Brain microvascular endothelial cell (primary cell): ENCODE data around the gene LSAMP.

Source experiments
- DNase-seq: peaks from one replicate; pipeline ENCODE4 v3.0.0-alpha.2; 2020
- H3K27ac ChIP-seq: fragments of 250-450 bp; sonication (Bioruptor Pico); 2 replicates; pipeline ENCODE4 v1.5.1; 2020; ENCODE audit warnings: mild to moderate bottlenecking, moderate library complexity
- H3K27me3 ChIP-seq: fragments of 250-450 bp; sonication (Bioruptor Pico); replicated peaks from 2 replicates; pipeline ENCODE4 v1.5.1; 2020; ENCODE audit warnings: mild to moderate bottlenecking
- H3K36me3 ChIP-seq: fragments of 250-450 bp; sonication (Bioruptor Pico); replicated peaks from 2 replicates; pipeline ENCODE4 v1.5.1; 2020; ENCODE audit warnings: mild to moderate bottlenecking
- H3K4me3 ChIP-seq: 2 replicates; pipeline ENCODE4 v1.5.1; 2011; ENCODE audit warnings: low read depth, mild to moderate bottlenecking, control low read depth, low read length, moderate library complexity
- in situ Hi-C: cut with HindIII; loops from 2 replicates; pipeline ENCODE4 v1.10.0; 2017; ENCODE audit warnings: low sequenced_read_pairs, low pct_ligation_motif_present
- TF ChIP-seq, protein P1 (sequence below): IDR thresholded peaks from 2 replicates; pipeline ENCODE4 v1.5.1; 2011; ENCODE audit warnings: low read depth, mild to moderate bottlenecking, moderate library complexity, low read length, control low read depth, inconsistent platforms; ENCODE audit errors: missing control alignments

Gene LSAMP

DNA sequence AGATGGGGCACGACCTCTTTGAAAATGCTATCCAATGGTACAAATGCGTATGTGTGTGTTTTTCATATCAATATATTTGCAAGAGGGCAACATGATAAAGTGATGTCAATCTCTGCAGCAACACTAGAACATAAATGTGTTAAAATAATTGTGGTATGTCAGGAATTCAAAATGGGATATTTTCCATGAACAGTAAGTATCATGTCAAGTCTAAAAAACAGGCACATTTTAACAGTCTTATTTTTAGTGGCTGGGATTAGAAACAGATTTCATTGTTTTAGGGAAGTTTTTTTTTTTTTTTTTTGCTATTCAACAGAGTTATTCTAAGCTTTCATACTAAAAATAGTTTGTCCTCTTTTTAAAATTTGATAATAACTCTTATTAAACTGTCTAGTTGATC lies 612.2 kb downstream of the LSAMP start:
- H3K27ac ChIP-seq: no peak overlapping the region
- in situ Hi-C loops: no loop called here
- no peak overlapping the region for H3K4me3 ChIP-seq
- H3K36me3 ChIP-seq: no peaks in the 10 kb centered on the region
- H3K27me3 ChIP-seq: no peaks in the 10 kb centered on the region
- DNase-seq: no peak
- TF ChIP-seq, protein P1, sequence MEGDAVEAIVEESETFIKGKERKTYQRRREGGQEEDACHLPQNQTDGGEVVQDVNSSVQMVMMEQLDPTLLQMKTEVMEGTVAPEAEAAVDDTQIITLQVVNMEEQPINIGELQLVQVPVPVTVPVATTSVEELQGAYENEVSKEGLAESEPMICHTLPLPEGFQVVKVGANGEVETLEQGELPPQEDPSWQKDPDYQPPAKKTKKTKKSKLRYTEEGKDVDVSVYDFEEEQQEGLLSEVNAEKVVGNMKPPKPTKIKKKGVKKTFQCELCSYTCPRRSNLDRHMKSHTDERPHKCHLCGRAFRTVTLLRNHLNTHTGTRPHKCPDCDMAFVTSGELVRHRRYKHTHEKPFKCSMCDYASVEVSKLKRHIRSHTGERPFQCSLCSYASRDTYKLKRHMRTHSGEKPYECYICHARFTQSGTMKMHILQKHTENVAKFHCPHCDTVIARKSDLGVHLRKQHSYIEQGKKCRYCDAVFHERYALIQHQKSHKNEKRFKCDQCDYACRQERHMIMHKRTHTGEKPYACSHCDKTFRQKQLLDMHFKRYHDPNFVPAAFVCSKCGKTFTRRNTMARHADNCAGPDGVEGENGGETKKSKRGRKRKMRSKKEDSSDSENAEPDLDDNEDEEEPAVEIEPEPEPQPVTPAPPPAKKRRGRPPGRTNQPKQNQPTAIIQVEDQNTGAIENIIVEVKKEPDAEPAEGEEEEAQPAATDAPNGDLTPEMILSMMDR: no peak

DNA sequence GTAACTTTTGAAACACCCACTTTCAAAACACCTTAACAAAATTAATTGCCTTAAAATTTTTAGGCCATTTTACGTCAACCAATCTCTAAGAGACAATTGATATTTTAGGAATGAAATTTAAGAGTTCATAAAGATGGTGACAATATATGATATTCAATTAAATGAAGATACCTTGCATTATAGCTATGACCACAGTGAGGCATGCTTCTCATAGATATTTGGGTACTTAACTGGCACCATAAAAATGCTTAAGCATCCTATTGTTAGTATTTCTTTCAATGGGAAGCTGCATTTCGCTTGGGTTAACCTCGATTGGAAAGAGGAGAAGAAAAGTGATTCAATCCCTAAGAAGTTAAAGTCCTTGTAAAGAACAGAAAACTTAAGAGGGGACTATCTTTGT lies 613.0 kb downstream of the LSAMP start:
- TF ChIP-seq, protein P1: no peak
- Histone ChIP-seq H3K27me3 (no peaks in the 10 kb centered on the region), H3K36me3 (no peaks in the 10 kb centered on the region), H3K27ac (no peak overlapping the region), H3K4me3 (no peak overlapping the region)
- DNase-seq: no peak
- in situ Hi-C loops: no loop called here

DNA sequence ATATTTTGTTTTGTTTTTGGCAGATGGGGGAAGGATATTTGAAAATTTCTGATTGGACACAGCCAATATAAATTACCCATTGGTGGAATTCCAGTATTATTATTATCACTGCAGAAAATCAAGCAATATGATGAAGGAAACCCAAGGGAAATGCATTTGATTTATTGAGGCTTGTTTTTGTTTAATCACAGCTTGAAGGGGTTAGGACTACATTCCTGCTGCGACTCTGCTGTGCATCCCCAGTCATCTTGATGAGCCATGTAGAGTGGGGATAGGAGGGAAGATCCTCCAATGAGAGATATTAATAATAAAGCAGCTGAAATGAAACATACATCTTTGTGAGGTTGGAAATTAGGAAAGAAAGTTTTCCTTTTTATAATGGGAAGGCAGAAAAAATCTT lies 613.4 kb downstream of the LSAMP start:
- H3K4me3 ChIP-seq: no peak overlapping the region
- H3K27ac ChIP-seq: no peak overlapping the region
- no peak for DNase-seq
- no peaks in the 10 kb centered on the region for H3K36me3 ChIP-seq
- TF ChIP-seq, protein P1: no peak
- no peaks in the 10 kb centered on the region for H3K27me3 ChIP-seq
- in situ Hi-C loops: no loop called here

DNA sequence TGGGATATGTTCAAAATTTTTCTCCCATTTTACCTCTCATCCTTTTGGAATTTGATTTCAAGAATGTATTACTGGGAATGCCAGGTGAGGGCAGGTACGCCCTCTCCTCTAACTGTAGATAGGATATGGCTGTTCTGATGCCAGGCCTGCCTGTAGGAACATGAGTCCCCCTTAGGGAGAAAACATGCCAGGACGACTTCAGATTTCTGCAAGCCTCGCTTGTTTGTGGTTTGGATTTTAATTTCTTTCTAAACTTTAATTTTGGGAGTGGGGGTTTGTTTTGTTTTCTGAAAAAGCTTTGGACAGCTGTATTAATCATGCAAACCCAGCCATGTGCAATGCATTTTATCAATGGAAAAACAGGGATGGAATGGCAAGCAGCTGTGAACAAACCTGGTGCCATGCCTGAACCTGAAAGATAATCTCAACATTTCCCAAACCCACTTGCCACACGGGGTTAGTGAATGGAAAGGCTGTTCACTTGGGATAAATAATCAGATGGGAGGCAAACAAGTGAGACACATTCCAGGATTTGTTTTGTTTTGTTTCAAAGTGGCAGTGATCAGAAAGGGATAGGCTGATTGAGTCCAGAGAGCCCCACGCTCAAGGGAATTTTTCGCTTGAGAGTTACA lies 614.4 kb downstream of the LSAMP start:
- Histone ChIP-seq H3K27me3 (no peaks in the 10 kb centered on the region), H3K27ac (no peak overlapping the region), H3K4me3 (no peak overlapping the region), H3K36me3 (no peaks in the 10 kb centered on the region)
- in situ Hi-C loops: no loop called here
- TF ChIP-seq, protein P1: no peak
- DNase-seq: no peak

DNA sequence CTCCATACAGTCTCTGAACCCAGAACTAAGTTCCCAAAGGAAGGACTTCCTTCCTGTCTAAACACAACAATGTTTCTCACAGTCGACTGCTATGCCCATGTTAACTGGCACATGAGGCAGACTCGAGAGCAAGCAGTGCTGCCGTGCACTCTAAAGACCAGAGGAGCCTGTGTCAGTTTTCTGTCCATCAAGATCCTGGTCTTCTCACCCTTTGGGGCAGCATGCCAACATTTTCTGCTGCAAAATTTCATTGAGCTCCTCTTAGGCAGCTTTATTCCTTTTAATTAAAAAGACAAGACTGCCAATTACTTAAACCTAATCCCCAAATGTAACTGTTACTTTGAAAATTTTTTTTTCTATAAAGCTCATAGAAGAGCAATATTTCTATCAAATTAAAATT lies 616.9 kb downstream of the LSAMP start:
- H3K27ac ChIP-seq: no peak overlapping the region
- H3K4me3 ChIP-seq: no peak overlapping the region
- TF ChIP-seq, protein P1: no peak
- in situ Hi-C loops: no loop called here
- no peaks in the 10 kb centered on the region for H3K27me3 ChIP-seq
- no peak for DNase-seq
- no peaks in the 10 kb centered on the region for H3K36me3 ChIP-seq

DNA sequence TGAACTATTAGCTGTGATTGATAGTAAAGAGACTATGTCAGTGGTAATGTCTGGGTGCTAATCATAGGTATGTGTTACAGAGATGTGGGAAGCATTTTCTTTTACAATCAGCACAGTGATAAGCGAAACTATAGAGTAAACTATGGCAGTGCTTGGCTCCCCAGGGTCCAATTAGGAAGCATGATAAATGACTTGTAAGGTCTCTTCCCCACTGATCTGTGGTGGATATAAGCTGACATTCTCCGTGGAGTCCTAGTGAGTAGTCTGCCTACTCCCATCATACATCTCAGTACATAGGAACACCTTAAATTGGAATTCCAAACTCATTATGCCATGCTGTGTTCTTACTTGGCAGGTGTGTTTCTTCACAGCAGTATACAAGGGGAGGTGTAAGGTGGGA lies 617.8 kb downstream of the LSAMP start:
- in situ Hi-C loops: no loop called here
- no peaks in the 10 kb centered on the region for H3K27me3 ChIP-seq
- H3K36me3 ChIP-seq: no peaks in the 10 kb centered on the region
- TF ChIP-seq, protein P1: no peak
- DNase-seq: no peak
- H3K4me3 ChIP-seq: no peak overlapping the region
- H3K27ac ChIP-seq: no peak overlapping the region
